Measurements from ENCODE around the gene KCTD1.

DNA sequence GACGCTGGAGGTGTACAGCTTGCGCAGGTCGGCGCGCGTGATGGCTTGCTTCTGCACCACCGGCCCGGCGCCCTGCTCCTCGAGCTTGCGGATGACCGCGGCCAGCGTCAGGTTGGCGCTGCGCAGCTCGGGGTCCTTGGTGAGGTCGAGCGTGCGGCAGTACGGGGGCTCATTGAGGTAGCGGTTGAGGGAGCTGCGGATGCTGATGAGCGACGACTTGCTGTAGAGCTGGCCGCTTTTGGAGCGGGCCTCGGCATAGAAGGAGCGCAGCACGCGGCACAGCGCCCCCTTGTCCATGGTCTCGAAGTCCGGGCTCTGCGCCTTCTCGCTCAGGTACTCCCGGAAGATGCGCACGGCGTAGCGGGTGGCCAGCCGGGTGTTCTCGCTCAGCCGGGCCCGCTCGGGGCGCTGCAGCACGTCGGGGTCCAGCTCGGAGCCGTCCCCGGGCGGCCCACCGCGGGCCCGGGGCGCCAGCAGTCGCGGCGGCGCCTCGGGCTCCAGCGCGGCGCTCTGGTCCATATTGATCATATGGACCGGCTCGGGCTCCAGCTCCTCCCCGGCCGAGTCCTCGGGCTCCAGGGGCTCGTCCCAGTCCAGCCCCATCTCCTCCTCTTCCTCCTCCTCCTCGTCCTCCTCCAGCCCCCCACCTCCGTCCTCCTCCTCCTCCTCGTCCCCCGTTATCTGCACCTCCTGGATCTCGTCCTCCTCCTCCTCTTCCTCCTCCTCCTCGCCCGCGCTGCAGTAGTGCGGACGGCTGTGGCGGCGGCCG is 523 bp downstream of the KCTD1 start:
- TF ChIP-seq ZNF384 (IDR thresholded peaks at IDR 0.05) (no peak), CTBP1 (IDR thresholded peaks at IDR 0.05; ENCODE audit: borderline replicate concordance) (no peak), BHLHE40 (IDR thresholded peaks at IDR 0.05; ENCODE audit: borderline replicate concordance) (no peak), SP1 (IDR thresholded peaks at IDR 0.05) (no peak), ARNT (IDR thresholded peaks at IDR 0.05) (no peak), TARDBP (IDR thresholded peaks at IDR 0.05) (no peak)
